DND-41 (cell line): ENCODE data around the gene PAPLN.

ENCODE experiments used
- ATAC-seq: fragments of 200-7000 bp; cut with Tn5 transposase; 3 replicates; pipeline ENCODE4 v1.9.1; 2021; ENCODE audit warnings: low read depth; ENCODE audit not compliant: insufficient read depth
- DNase-seq: peaks from one replicate; pipeline ENCODE4 v3.0.0-alpha.2; 2020
- H2AFZ ChIP-seq: 2 replicates; pipeline ENCODE4 v1.6.0; 2012; ENCODE audit warnings: low read depth, low read length
- H3K27ac ChIP-seq: 2 replicates; pipeline ENCODE4 v1.5.1; 2012; ENCODE audit warnings: low read length, inconsistent platforms
- H3K27me3 ChIP-seq: fragments of 200-600 bp; sonication (generic); 2 replicates; pipeline ENCODE4 v1.6.0; 2012; ENCODE audit warnings: low read length, mild to moderate bottlenecking, inconsistent platforms; ENCODE audit not compliant: insufficient read depth, poor library complexity
- H3K36me3 ChIP-seq: 2 replicates; pipeline ENCODE4 v1.5.1; 2012; ENCODE audit warnings: low read length, inconsistent platforms; ENCODE audit not compliant: insufficient read depth
- H3K4me1 ChIP-seq: 2 replicates; pipeline ENCODE4 v1.5.1; 2012; ENCODE audit warnings: mild to moderate bottlenecking, low read length; ENCODE audit not compliant: insufficient read depth
- H3K4me2 ChIP-seq: 2 replicates; pipeline ENCODE4 v1.6.0; 2012; ENCODE audit warnings: mild to moderate bottlenecking, moderate library complexity, low read length, inconsistent platforms; ENCODE audit not compliant: insufficient read depth
- H3K4me3 ChIP-seq, 2 experiments: fragments of 200-600 bp in 1 of 2; shearing (Covaris generic) in 1 of 2; 2 replicates each; pipeline ENCODE4 v1.5.1; 2012 to 2016; ENCODE audit warnings: inconsistent platforms in 2 of 2, low read length in 2 of 2, mild to moderate bottlenecking in 2 of 2, low read depth in 1 of 2, moderate library complexity in 1 of 2
- H3K79me2 ChIP-seq: 2 replicates; pipeline ENCODE4 v1.6.0; 2012; ENCODE audit warnings: low read length, inconsistent platforms; ENCODE audit not compliant: insufficient read depth
- H3K9ac ChIP-seq: 2 replicates; pipeline ENCODE4 v1.6.0; 2012; ENCODE audit warnings: low read depth, mild to moderate bottlenecking, inconsistent platforms, low read length, moderate library complexity
- H3K9me3 ChIP-seq: 2 replicates; pipeline ENCODE4 v1.5.1; 2012; ENCODE audit warnings: low read length, moderate library complexity, mild to moderate bottlenecking, inconsistent platforms; ENCODE audit not compliant: insufficient read depth, severe bottlenecking
- H4K20me1 ChIP-seq: 2 replicates; pipeline ENCODE4 v1.6.0; 2012; ENCODE audit warnings: low read length; ENCODE audit not compliant: insufficient read depth
- EZH2 ChIP-seq: IDR thresholded peaks from 3 replicates; pipeline ENCODE4 v1.6.1; 2012; ENCODE audit warnings: borderline replicate concordance, low read depth, mild to moderate bottlenecking, moderate library complexity, low read length, inconsistent platforms; ENCODE audit not compliant: severe bottlenecking
- TF ChIP-seq, protein P1 (sequence below): IDR thresholded peaks from 2 replicates; pipeline ENCODE4 v1.5.1; 2012; ENCODE audit warnings: borderline replicate concordance, low read length, moderate library complexity, mild to moderate bottlenecking; ENCODE audit not compliant: poor library complexity, severe bottlenecking; ENCODE audit errors: extremely low read depth

PAPLN gene

DNA sequence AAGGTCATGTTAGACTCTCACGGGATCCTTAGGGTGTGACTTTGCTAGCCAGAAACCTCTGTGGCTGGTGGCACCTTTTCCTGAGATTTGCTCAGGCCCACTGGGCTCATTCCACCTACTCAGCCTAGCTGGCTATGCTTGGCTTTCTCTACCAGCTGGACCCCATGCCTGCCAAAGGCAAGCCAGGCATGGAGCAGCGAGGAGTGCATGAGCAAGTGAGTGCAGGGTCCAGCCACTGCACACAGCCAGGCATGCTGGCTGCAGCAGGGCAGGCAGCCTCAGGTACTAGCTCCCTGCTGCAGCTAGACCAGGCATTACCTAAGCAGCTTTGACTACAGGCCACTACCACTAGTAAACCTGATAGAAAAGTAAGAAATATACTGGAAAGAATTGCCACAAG, 29.7 kb upstream of the PAPLN start:
- no peak for TF ChIP-seq EZH2
- TF ChIP-seq, protein P1, sequence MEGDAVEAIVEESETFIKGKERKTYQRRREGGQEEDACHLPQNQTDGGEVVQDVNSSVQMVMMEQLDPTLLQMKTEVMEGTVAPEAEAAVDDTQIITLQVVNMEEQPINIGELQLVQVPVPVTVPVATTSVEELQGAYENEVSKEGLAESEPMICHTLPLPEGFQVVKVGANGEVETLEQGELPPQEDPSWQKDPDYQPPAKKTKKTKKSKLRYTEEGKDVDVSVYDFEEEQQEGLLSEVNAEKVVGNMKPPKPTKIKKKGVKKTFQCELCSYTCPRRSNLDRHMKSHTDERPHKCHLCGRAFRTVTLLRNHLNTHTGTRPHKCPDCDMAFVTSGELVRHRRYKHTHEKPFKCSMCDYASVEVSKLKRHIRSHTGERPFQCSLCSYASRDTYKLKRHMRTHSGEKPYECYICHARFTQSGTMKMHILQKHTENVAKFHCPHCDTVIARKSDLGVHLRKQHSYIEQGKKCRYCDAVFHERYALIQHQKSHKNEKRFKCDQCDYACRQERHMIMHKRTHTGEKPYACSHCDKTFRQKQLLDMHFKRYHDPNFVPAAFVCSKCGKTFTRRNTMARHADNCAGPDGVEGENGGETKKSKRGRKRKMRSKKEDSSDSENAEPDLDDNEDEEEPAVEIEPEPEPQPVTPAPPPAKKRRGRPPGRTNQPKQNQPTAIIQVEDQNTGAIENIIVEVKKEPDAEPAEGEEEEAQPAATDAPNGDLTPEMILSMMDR = no peak
- Histone ChIP-seq H3K4me1 (no peaks in the 10 kb centered on the region), H3K4me3 (no peak overlapping the region), H2AFZ (no peak overlapping the region), H3K27me3 (no peaks in the 10 kb centered on the region), H3K9ac (no peak overlapping the region), H3K9me3 (peaks cover 15% of the 10 kb centered on the region), H3K4me2 (no peak overlapping the region), H3K36me3 (peaks cover 62% of the 10 kb centered on the region), H3K79me2 (no peaks in the 10 kb centered on the region), H4K20me1 (no peaks in the 10 kb centered on the region), H3K27ac (no peak overlapping the region)
- DNase-seq (no peak), ATAC-seq (no peak)

DNA sequence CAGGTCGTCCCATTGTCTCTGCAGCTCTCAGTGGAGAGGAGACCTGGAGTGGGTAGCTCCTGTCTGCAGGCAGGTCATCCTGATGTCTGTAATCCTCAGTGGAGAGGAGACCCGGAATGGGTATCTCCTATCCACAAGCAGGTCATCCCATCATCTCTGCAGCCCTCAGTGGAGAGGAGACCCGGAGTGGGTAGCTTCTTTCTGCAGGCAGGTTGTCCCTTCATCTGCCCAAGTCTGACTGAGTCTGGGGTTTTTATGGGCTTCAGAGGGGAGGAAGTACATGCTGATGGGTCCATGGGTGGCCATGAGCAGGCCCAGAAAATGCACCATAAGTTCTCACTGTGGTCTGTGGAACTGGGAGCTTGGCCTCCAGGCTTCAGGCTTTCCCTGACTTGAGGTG, 28.9 kb upstream of the PAPLN start:
- ATAC-seq (no peak), DNase-seq (peak; percentile 35)
- Histone ChIP-seq H3K9ac (no peak overlapping the region), H3K4me3 (no peak overlapping the region), H3K27ac (no peak overlapping the region), H3K36me3 (peaks cover 70% of the 10 kb centered on the region), H4K20me1 (no peaks in the 10 kb centered on the region), H3K4me2 (no peak overlapping the region), H3K79me2 (no peaks in the 10 kb centered on the region), H2AFZ (no peak overlapping the region), H3K27me3 (no peaks in the 10 kb centered on the region), H3K9me3 (peaks cover 15% of the 10 kb centered on the region), H3K4me1 (no peaks in the 10 kb centered on the region)
- TF ChIP-seq, protein P1 = no peak
- no peak for TF ChIP-seq EZH2

DNA sequence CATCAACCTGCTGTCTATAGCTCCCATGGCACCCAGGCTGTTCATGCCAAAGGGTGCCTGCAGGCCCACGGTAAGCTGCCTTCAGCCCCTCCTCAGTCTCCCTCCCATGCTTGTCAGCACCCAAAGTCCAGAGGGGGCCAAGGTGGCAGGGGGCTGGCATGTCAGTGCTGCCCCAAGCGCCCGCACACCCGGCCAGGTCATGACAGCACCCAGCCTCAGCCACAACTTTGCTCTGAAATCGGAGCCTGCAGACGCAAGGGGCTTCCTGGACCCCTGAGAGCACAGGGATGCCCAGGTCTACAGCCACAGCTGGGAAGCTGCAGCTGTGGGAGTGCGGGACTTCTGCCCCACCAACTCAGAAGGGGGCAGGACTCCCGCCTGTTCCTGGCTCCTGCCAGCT, 28.5 kb upstream of the PAPLN start:
- DNase-seq (no peak), ATAC-seq (no peak)
- H3K36me3 ChIP-seq = peaks cover 74% of the 10 kb centered on the region
- no peak overlapping the region for H2AFZ ChIP-seq
- H3K27ac ChIP-seq = no peak overlapping the region
- H3K4me1 ChIP-seq = no peaks in the 10 kb centered on the region
- H3K9ac ChIP-seq = no peak overlapping the region
- H3K4me2 ChIP-seq = no peak overlapping the region
- no peaks in the 10 kb centered on the region for H3K27me3 ChIP-seq
- TF ChIP-seq EZH2 = no peak
- TF ChIP-seq, protein P1 = no peak
- H3K4me3 ChIP-seq = no peak overlapping the region
- peaks cover 15% of the 10 kb centered on the region for H3K9me3 ChIP-seq
- no peaks in the 10 kb centered on the region for H4K20me1 ChIP-seq
- H3K79me2 ChIP-seq = no peaks in the 10 kb centered on the region

DNA sequence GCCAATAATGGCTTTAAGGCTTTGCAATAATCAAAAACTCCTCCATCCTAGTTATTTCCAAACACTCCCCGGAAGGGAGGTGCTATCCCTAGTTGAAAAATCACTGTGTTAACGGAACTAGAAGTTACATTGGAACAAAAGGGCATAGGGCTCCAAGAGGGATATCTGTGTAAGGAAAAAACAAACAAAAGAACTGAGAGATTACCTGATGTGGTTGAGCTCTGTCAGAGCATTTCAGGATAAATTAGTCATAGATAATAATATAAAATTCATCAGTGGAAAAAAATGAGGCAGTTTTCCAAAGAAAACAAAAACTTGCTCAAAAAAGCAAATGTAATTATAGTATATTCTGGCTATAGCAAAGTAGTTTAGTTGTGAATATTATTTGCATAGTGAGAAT, 27.4 kb upstream of the PAPLN start:
- H3K79me2 ChIP-seq = no peaks in the 10 kb centered on the region
- peaks cover 15% of the 10 kb centered on the region for H3K9me3 ChIP-seq
- H3K4me2 ChIP-seq = no peak overlapping the region
- no peak overlapping the region for H3K4me3 ChIP-seq
- H3K4me1 ChIP-seq = no peaks in the 10 kb centered on the region
- no peak overlapping the region for H3K9ac ChIP-seq
- peaks cover 72% of the 10 kb centered on the region for H3K36me3 ChIP-seq
- H3K27me3 ChIP-seq = no peaks in the 10 kb centered on the region
- H2AFZ ChIP-seq = no peak overlapping the region
- no peaks in the 10 kb centered on the region for H4K20me1 ChIP-seq
- H3K27ac ChIP-seq = no peak overlapping the region
- DNase-seq (no peak), ATAC-seq (no peak)
- no peak for TF ChIP-seq EZH2
- TF ChIP-seq, protein P1 = no peak
